Naive thymus-derived CD8-positive, alpha-beta T cell (primary cell): ENCODE measurements around the gene TTC28. TPM values are rescaled to one million over a fixed set of nuclear protein-coding genes. Genes with fewer than 3 reads are reported as not detected.
A peak's percentile ranks its signal among the peaks of the same experiment; 100 is the strongest.

Experiments
- ATAC-seq, 2 donors: fragments of 150-1000 bp; cut with Tn5 transposase in 1 of 2; sonication (Bioruptor Pico), chemical (Tn5 transposase) in 1 of 2; 1 replicate in 1 of 2; 2 replicates in 1 of 2; pipeline ENCODE4 v1.10.0; 2021; ENCODE audit warnings: mild to moderate bottlenecking in 2 of 2, moderate library complexity in 2 of 2
- POLR2A ChIA-PET: fragments of 350-600 bp; sonication (Branson Sonifier 250); formaldehyde crosslinking; loops from one replicate; lab custom pipeline; 2021; ENCODE audit warnings: antibody characterized with exemption; lab: Charles Lee
- DNase-seq, 10 donors: peaks; one replicate each; pipeline versions ENCODE4 v3.0.0 to v3.0.0-alpha.2; 2020 to 2022
- H3K27ac Mint-ChIP-seq, 10 donors: one replicate each; pipeline ENCODE4 v1.8.0; 2020 to 2022; ENCODE audit warnings: mild to moderate bottlenecking in 10 of 10, mixed read lengths in 10 of 10, moderate library complexity in 4 of 10, inconsistent platforms in 1 of 10
- H3K27me3 Mint-ChIP-seq, 5 donors: one replicate each; pipeline ENCODE4 v1.8.0; 2021 to 2022; ENCODE audit warnings: mixed read lengths in 5 of 5
- H3K36me3 Mint-ChIP-seq, 3 donors: one replicate each; pipeline ENCODE4 v1.8.0; 2020 to 2022; ENCODE audit warnings: mixed read lengths in 3 of 3, mild to moderate bottlenecking in 2 of 3, inconsistent platforms in 1 of 3
- H3K4me1 Mint-ChIP-seq, 4 donors: one replicate each; pipeline ENCODE4 v1.8.0; 2021 to 2022; ENCODE audit warnings: mixed read lengths in 4 of 4
- H3K4me3 Mint-ChIP-seq, 10 donors: one replicate each; pipeline ENCODE4 v1.8.0; 2020 to 2022; ENCODE audit warnings: mild to moderate bottlenecking in 10 of 10, mixed read lengths in 10 of 10, moderate library complexity in 6 of 10, inconsistent platforms in 1 of 10
- H3K9me3 Mint-ChIP-seq, 9 donors: one replicate each; pipeline ENCODE4 v1.8.0; 2020 to 2022; ENCODE audit warnings: mixed read lengths in 9 of 9, mild to moderate bottlenecking in 3 of 9, inconsistent platforms in 1 of 9, moderate library complexity in 1 of 9
- polyA plus RNA-seq, 3 donors: library from polyadenylated mRNA; unstranded; fragments of 300-500 nt; fragmentation: Illumina TruSeq; gene quantifications; one replicate each; pipeline ENCODE4 v1.2.3, GENCODE V29; 2021
- total RNA-seq, 8 experiments: library from RNA in 2 of 8; stranded (reverse) in 2 of 8; gene quantifications; one replicate each; pipeline ENCODE4 v1.2.3 and lab custom pipeline; 2021 to 2026

Gene TTC28
- total and polyA plus RNA-seq, 5 experiments from 2014 or later = 0.44 to 6.4 (median 1.3) TPM

DNA sequence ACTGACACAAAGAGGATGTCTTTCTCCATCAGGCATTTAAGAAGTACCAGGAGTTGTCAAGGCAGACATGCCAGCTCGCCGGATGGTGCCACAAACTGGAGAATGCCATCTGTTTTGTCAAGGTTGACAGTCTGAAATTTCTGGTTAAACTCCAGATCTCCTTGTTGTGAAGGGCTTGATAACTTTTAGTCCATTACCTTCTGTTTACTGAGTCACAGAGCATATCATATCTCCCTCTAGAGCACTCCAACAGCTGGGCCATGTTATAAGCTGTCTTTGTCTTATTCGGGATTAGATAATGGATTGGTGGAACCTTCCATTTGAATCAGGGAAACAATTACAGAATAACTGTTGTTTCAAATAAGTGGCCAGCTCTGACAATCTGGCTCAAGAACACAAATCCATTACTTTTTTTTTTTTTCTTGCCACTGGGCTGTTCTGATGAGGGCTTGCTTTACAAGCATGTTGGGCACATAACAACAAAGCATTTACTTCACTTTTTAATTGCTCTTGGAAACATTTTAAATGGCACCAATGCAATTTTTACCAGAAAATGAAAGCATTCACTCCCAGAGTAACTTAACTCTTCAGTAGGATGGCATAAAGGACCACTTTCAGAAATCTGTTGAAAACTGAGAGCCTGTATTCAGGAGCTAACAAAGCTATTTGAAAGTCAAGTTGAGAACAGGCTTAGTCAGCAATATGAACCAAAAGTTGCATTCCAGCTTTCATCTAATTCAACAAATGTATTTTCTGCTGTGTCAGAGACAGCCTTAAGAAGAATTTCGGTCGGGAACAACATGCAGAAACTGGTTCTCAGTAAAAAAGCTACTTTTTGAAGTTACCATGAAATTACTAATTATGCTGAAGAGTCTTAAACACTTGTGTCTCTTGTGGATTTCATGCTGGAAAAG is 533.0 kb downstream of the TTC28 start:
- DNase-seq (no peak), ATAC-seq (no peak)
- Mint-ChIP-seq H3K27ac (no peak overlapping the region), H3K9me3 (no peaks in the 10 kb centered on the region), H3K27me3 (peaks cover 0 to 2% (median 0%) of the 10 kb centered on the region in 5 donors), H3K4me1 (peaks cover 0 to 2% (median 0%) of the 10 kb centered on the region in 4 donors), H3K36me3 (no peaks in the 10 kb centered on the region), H3K4me3 (no peak overlapping the region)
- POLR2A ChIA-PET = no interaction called here

DNA sequence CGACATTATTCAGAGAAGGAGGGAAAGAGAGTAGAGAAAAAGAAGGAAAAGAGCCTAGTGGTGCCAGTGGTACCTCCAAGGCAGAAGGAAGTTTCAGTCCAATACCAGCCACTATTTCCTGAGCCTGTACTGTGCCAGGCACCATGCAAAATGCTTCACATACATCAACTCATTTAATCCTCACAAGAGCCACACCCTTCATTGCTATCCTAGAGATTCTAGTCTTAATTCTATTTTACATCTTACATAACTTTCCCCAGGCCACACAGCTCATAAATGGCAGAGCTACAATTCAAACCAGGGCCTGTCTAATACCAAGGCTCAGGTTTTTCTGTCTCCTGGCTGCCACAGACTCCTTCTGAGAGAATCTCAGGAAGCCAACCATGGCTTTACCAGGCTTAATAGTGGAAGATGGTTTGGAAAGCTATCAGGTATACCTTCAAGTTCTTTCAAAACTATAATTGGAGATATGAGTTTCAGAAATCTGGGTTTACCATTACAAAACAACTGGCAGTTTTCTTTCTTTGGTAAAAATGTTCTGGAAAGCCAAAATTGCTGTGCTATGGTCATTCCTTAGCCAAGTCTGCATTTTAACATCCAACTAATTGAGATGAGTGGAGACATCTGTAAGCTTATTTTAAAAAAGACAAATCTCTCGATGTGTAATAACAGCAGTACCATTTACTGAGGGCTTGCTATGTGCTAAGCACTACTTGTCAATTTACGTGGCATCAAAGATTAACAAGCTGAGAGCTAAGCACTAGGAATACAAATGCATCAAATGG is 535.5 kb downstream of the TTC28 start:
- peaks cover 0 to 2% (median 0%) of the 10 kb centered on the region in 4 donors for H3K4me1 Mint-ChIP-seq
- no peak overlapping the region for H3K4me3 Mint-ChIP-seq
- no peak overlapping the region for H3K27ac Mint-ChIP-seq
- DNase-seq (no peak), ATAC-seq (no peak)
- peaks cover 0 to 2% (median 0%) of the 10 kb centered on the region in 5 donors for H3K27me3 Mint-ChIP-seq
- POLR2A ChIA-PET = no interaction called here
- H3K36me3 Mint-ChIP-seq = no peaks in the 10 kb centered on the region
- H3K9me3 Mint-ChIP-seq = no peaks in the 10 kb centered on the region

DNA sequence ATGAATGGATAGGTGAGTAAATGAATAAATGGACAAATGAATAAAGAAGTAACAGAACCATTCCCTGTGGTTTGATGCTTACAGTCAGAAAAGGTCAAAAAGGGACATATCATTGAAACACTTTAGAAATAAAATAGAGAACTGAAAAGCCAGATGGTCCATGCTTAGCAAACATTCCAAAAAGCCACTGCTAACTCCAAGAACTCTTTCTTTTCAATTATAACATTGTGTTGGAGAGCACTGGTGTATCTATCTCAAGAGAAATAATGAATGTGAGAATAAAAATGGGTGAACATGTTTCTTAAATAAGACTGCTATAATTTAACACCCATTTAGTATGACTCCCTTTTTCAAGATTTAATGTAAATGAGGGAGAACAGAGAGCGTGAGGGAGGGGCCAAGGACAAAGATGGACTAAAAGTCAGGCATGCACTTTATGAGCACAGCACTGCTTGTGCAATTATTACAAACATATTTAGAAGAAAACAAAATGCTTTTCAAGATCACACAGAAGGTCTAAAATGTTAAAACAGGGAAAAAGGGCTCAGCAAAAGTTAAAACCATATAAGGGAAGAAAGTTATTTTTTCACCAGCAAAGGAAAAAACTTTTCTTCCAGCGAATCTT is 536.3 kb downstream of the TTC28 start:
- no peak overlapping the region for H3K27ac Mint-ChIP-seq
- peaks cover 0 to 2% (median 0%) of the 10 kb centered on the region in 5 donors for H3K27me3 Mint-ChIP-seq
- H3K4me1 Mint-ChIP-seq = peaks cover 0 to 2% (median 0%) of the 10 kb centered on the region in 4 donors
- POLR2A ChIA-PET = no interaction called here
- H3K9me3 Mint-ChIP-seq = no peaks in the 10 kb centered on the region
- H3K36me3 Mint-ChIP-seq = no peaks in the 10 kb centered on the region
- no peak overlapping the region for H3K4me3 Mint-ChIP-seq
- ATAC-seq (no peak), DNase-seq (no peak)

DNA sequence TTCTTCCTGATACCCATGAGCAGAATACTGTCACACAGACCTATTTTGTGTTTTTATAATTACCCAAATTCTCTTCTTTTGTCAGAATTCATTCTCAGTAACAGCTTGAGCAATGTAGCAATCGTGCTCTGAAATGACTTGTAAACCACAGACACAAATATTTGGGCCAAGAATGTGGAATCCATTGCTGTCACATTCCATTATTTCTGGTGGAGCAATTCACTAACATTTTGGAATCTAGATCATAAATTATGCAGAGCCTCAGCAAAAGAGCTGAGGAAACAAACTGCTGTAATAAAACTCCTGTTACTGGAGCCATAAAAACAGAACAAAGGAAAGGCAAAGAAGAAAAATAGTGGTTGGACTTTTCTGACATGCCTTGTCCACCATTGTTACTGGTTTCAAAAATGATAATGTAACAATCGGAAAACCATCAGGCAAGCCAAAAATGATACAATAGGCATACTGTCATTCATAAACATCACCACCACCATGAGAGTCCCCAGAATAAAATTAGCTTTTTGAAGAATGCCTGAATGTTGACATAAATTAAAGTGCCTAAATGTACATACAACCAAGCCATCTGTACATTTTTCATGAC is 537.2 kb downstream of the TTC28 start:
- peaks cover 0 to 2% (median 0%) of the 10 kb centered on the region in 4 donors for H3K4me1 Mint-ChIP-seq
- no peak overlapping the region for H3K4me3 Mint-ChIP-seq
- no peak overlapping the region for H3K27ac Mint-ChIP-seq
- H3K9me3 Mint-ChIP-seq = no peaks in the 10 kb centered on the region
- peaks cover 0 to 2% (median 0%) of the 10 kb centered on the region in 5 donors for H3K27me3 Mint-ChIP-seq
- ATAC-seq (no peak), DNase-seq (no peak)
- no peaks in the 10 kb centered on the region for H3K36me3 Mint-ChIP-seq
- POLR2A ChIA-PET = no interaction called here

DNA sequence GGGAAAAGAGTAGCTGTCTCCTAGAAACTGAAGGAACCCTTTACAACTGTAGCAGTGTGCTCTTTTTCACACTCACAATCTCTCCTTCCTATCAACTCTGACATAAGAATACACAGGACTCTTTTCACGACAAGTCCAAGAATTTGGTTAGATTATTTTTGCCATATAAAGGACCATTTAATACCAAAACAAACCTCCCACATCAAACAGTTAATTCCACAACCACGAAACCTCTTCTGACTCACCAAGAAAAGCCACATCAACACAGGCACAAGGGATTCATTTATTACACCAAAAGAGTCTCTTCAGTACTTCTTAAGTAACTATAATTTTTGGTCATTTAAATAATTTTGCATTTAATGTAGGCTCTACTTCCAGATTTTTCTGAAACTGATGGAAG is 538.0 kb downstream of the TTC28 start:
- no peak overlapping the region for H3K4me3 Mint-ChIP-seq

DNA sequence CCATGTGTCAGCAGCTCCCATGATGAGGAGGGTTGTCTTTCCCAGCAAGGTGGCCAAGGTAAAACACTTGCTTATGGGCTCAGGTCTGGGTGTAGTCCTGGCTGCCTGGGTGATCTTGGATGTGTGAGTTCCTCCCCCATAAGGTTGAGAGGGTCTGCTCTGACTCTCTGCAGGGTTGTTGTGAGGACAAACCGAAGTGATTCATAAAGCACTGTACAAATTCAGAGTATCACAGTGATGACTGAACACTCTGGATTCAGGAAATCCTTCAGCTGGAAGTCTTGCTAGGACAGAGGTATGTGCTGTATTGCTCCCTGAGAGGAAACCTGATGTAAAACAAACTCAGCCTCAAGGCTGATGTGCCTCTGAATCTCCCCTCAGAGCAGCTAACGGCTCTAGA is 539.7 kb downstream of the TTC28 start:
- H3K27ac Mint-ChIP-seq = no peak overlapping the region
- POLR2A ChIA-PET = no interaction called here

More for the DNA sequence above, 538.0 kb downstream of the TTC28 start:
- H3K27me3 Mint-ChIP-seq = peaks cover 0 to 2% (median 0%) of the 10 kb centered on the region in 5 donors
- no peak overlapping the region for H3K27ac Mint-ChIP-seq
- no peaks in the 10 kb centered on the region for H3K36me3 Mint-ChIP-seq
- DNase-seq = no peak
- peaks cover 0 to 2% (median 0%) of the 10 kb centered on the region in 4 donors for H3K4me1 Mint-ChIP-seq
- no peak for ATAC-seq
- POLR2A ChIA-PET = no interaction called here
- no peaks in the 10 kb centered on the region for H3K9me3 Mint-ChIP-seq

DNA sequence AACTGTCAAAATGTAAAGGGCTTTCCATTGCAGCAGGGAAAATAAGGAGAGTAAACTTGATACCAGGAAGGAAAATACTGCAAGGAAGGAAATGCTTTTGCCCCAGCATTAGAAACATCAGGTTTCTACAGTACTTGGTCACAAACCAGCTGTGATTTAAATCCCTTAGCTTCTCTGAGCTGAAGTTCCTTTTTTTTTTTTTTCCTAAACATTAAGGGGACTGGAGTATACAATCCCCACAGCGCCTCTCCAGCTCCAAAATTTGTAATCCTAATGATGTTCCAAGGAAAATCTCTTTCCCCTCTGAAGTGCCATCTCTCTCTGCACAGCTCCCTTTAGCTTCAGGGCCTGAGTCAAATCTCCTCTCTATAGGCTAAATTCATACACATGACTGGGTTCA is 540.1 kb downstream of the TTC28 start:
- no peak for DNase-seq
- Mint-ChIP-seq H3K4me1 (peaks cover 0 to 2% (median 0%) of the 10 kb centered on the region in 4 donors), H3K27ac (peak overlapping the region in 1 of 10 donors; percentile 63), H3K9me3 (no peaks in the 10 kb centered on the region), H3K4me3 (no peak overlapping the region), H3K36me3 (no peaks in the 10 kb centered on the region), H3K27me3 (peaks cover 0 to 2% (median 0%) of the 10 kb centered on the region in 5 donors)
- POLR2A ChIA-PET = no interaction called here
- ATAC-seq = no peak

More for the DNA sequence above, 539.7 kb downstream of the TTC28 start:
- Mint-ChIP-seq H3K4me1 (peaks cover 0 to 2% (median 0%) of the 10 kb centered on the region in 4 donors), H3K36me3 (no peaks in the 10 kb centered on the region), H3K27me3 (peaks cover 0 to 2% (median 0%) of the 10 kb centered on the region in 5 donors), H3K4me3 (no peak overlapping the region), H3K9me3 (no peaks in the 10 kb centered on the region)
- no peak for DNase-seq
- no peak for ATAC-seq

DNA sequence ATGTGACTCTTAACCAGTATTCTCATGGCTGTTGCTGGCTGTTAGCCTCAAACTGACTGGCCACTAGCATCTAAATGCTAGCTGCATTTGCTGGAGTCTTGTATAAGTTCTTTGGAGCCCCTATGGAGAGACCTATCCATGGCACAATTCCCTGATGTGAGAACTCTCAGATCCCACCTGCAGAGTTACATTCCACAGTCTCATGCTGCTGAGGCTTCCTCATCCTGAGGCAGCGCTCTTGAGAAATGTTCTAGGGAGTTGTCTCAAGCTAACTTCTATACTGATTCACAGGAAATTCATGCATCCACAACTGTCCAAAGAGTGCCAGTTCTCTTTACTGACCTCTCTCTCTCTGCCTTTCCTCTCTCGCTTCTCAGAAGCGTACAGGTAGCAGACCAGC is 542.6 kb downstream of the TTC28 start:
- POLR2A ChIA-PET = no interaction called here
- peaks cover 0 to 1% (median 0%) of the 10 kb centered on the region in 9 donors for H3K9me3 Mint-ChIP-seq
- no peak for ATAC-seq

DNA sequence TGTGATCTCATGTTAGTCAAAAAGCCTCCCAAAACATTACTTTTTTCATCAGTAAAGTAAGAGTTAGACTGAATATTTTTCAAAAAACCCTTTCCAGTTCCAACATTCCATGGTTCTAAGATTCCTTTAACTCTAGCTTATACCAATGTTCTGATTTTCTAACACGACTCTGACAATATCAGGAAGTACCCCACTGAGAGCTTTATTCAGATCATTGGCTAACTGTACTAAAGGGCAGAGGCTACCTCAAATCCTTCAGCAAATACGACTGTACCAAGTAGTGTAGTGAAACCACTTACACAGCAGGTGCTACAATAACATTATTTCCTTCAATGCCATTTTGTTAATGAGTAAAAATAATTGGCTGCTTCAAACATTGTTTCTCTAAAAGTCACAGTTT is 547.2 kb downstream of the TTC28 start:
- Mint-ChIP-seq H3K4me1 (no peaks in the 10 kb centered on the region), H3K27me3 (no peaks in the 10 kb centered on the region), H3K27ac (no peak overlapping the region), H3K4me3 (no peak overlapping the region), H3K9me3 (peaks cover 0 to 1% (median 0%) of the 10 kb centered on the region in 9 donors), H3K36me3 (no peaks in the 10 kb centered on the region)
- DNase-seq (no peak), ATAC-seq (no peak)
- POLR2A ChIA-PET = no interaction called here

More for the DNA sequence above, 542.6 kb downstream of the TTC28 start:
- DNase-seq = no peak
- Mint-ChIP-seq H3K4me1 (no peaks in the 10 kb centered on the region), H3K4me3 (no peak overlapping the region), H3K27me3 (no peaks in the 10 kb centered on the region), H3K27ac (no peak overlapping the region), H3K36me3 (no peaks in the 10 kb centered on the region)

DNA sequence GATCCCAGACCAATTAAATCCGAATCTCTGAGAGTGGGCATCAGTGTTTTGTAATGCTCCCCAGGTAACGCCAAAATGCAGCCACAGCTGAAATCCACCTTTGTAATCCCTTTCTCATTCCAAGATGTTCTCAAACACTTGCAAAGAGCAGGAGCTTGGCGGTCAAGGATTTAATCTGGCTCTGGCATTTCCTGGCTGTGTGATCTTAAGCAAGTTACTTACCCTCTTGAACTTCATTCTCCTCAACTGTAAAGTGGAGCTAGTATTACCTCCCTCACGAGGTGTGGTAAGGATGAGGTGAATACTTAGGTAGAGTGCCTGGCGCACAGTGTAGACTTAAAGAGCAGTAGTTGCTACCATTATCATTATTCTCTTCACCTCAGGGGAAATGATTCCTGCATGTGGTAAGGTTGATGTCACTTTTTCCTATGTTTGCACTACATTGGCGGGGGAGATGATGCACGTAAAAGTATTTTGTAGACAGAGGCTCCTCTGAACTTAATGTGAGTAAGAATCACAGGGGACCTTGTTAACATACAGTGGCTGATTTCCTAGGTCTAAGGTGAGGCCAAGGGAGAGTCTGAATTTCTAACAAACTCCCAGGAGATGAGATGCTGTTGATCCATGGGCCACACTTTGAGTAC is 550.2 kb downstream of the TTC28 start:
- Mint-ChIP-seq H3K9me3 (peaks cover 0 to 1% (median 0%) of the 10 kb centered on the region in 9 donors), H3K4me1 (no peaks in the 10 kb centered on the region), H3K36me3 (peaks cover 0 to 1% (median 0%) of the 10 kb centered on the region in 3 donors), H3K27me3 (peaks cover 0 to 1% (median 0%) of the 10 kb centered on the region in 5 donors), H3K4me3 (no peak overlapping the region), H3K27ac (no peak overlapping the region)
- POLR2A ChIA-PET = no interaction called here
- DNase-seq = no peak
- no peak for ATAC-seq

DNA sequence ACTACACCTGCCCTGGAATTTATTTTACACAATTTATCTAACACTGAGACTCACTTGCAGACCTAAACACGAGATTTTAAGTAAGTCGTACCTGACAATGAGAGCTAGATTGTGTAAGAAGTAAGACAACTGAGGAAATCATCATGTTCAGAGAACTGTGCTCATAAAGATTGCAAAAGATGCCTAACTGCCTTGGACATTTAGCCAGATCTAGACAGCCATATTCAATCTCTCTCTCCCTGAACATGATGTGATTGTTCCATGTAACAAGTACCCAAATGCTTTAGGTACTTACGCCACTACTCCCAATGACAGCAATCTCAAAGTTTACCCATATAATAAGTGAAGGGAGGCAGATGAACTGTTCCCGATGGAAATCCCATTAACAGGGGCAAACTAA is 550.8 kb downstream of the TTC28 start:
- Mint-ChIP-seq H3K4me3 (no peak overlapping the region), H3K9me3 (peaks cover 0 to 4% (median 0%) of the 10 kb centered on the region in 9 donors), H3K27ac (no peak overlapping the region), H3K4me1 (peaks cover 0 to 2% (median 0%) of the 10 kb centered on the region in 4 donors), H3K36me3 (peaks cover 0 to 1% (median 0%) of the 10 kb centered on the region in 3 donors), H3K27me3 (peaks cover 0 to 3% (median 3%) of the 10 kb centered on the region in 5 donors)
- DNase-seq (no peak), ATAC-seq (no peak)
- POLR2A ChIA-PET = no interaction called here

DNA sequence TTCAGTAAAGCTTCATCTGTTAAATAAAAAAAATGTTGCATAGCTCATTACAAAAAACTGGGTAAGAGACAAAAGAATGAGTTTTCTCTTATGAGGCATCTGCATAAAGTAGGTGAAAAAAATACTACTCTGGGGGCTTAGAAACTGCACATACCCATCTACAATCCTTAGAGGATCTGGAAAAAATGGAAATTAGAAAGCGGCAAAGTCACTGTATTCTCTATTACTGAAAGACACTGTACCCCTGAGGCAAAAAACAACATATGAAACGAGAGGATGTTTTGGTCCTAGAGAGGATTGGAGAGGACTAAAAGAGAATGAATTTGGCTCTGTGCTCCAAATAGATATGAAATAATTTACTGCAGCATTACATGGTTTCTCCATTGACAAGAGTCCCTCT is 553.8 kb downstream of the TTC28 start:
- Mint-ChIP-seq H3K27ac (no peak overlapping the region), H3K9me3 (peaks cover 0 to 4% (median 0%) of the 10 kb centered on the region in 9 donors), H3K27me3 (peaks cover 0 to 3% (median 3%) of the 10 kb centered on the region in 5 donors), H3K36me3 (peaks cover 0 to 1% (median 0%) of the 10 kb centered on the region in 3 donors), H3K4me3 (no peak overlapping the region), H3K4me1 (peaks cover 0 to 2% (median 0%) of the 10 kb centered on the region in 4 donors)
- DNase-seq (no peak), ATAC-seq (no peak)
- POLR2A ChIA-PET = no interaction called here
